ENCODE measurements around the gene CDK6.

GRCh38 chr7:92682903-92683539 lies 153.4 kb downstream of the CDK6 start:
- TF ChIP-seq CTCF (conservative IDR thresholded peaks at IDR 0.05; ENCODE audit: low read depth, low read length) (no peak), EZH2phosphoT487 (IDR thresholded peaks at IDR 0.05; ENCODE audit: borderline replicate concordance, low read length) (no peak)
